WTC11 (cell line): ENCODE measurements around the gene GPX2. TPM values are rescaled to one million over a fixed set of nuclear protein-coding genes. Genes with fewer than 3 reads are reported as not detected.

ENCODE experiments used
- ATAC-seq: fragments of 200-7000 bp; cut with Tn5 transposase; 2 replicates; pipeline ENCODE4 v1.10.0; 2021; ENCODE audit warnings: mild to moderate bottlenecking, moderate library complexity
- CTCF ChIA-PET: fragments of 300-600 bp; sonication (Branson Sonifier 250); formaldehyde crosslinking; loops from one replicate; lab custom pipeline; 2021; ENCODE audit warnings: antibody characterized with exemption; lab: Charles Lee
- POLR2A ChIA-PET: fragments of 350-600 bp; sonication (Branson Sonifier 250); formaldehyde crosslinking; loops from one replicate; lab custom pipeline; 2021; ENCODE audit warnings: antibody characterized with exemption; lab: Charles Lee
- DNase-seq: peaks from one replicate; pipeline ENCODE4 v3.0.0; 2021; ENCODE audit warnings: low spot score
- H3K27ac Mint-ChIP-seq: 2 replicates; pipeline ENCODE4 v1.8.0; 2021; ENCODE audit warnings: mixed read lengths
- H3K27me3 Mint-ChIP-seq: 2 replicates; pipeline ENCODE4 v1.8.0; 2021; ENCODE audit warnings: low read depth, mild to moderate bottlenecking, moderate library complexity, mixed read lengths
- H3K36me3 Mint-ChIP-seq: 2 replicates; pipeline ENCODE4 v1.8.0; 2021; ENCODE audit warnings: mixed read lengths
- H3K4me1 Mint-ChIP-seq: 2 replicates; pipeline ENCODE4 v1.8.0; 2022; ENCODE audit warnings: mixed read lengths
- H3K4me3 Mint-ChIP-seq: 2 replicates; pipeline ENCODE4 v1.8.0; 2021; ENCODE audit warnings: mild to moderate bottlenecking, moderate library complexity, mixed read lengths
- H3K9me3 Mint-ChIP-seq: 2 replicates; pipeline ENCODE4 v1.8.0; 2021; ENCODE audit warnings: mixed read lengths
- AFF4 ChIP-seq: sonication (generic); formaldehyde crosslinking; IDR thresholded peaks from 2 replicates; pipeline ENCODE4 v1.8.1; 2023; ENCODE audit warnings: mild to moderate bottlenecking, missing genetic modification reagents, borderline replicate concordance
- CBFB ChIP-seq: sonication (generic); formaldehyde crosslinking; IDR thresholded peaks from 2 replicates; pipeline ENCODE4 v1.8.1; 2022; ENCODE audit warnings: mild to moderate bottlenecking, low read depth, missing genetic modification reagents
- CREB1 ChIP-seq: sonication (generic); formaldehyde crosslinking; IDR thresholded peaks from 2 replicates; pipeline ENCODE4 v1.8.0; 2023; ENCODE audit warnings: mild to moderate bottlenecking, missing genetic modification reagents
- CTCF ChIP-seq: fragments of 200-600 bp; IDR thresholded peaks from 2 replicates; pipeline ENCODE4 v1.8.0; 2022; ENCODE audit warnings: antibody characterized with exemption
- E2F1 ChIP-seq: sonication (generic); formaldehyde crosslinking; IDR thresholded peaks from 2 replicates; pipeline ENCODE4 v1.8.0; 2022; ENCODE audit warnings: mild to moderate bottlenecking, missing genetic modification reagents
- FOXP1 ChIP-seq: sonication (generic); formaldehyde crosslinking; IDR thresholded peaks from 2 replicates; pipeline ENCODE4 v1.8.0; 2022; ENCODE audit warnings: missing genetic modification reagents, mild to moderate bottlenecking, moderate library complexity, borderline replicate concordance
- GTF2I ChIP-seq: fragments of 250-450 bp; sonication (Bioruptor Pico); conservative IDR thresholded peaks from 2 replicates; pipeline ENCODE4 v1.4.0; 2021; ENCODE audit warnings: mild to moderate bottlenecking
- HMGA2 ChIP-seq: fragments of 250-450 bp; sonication (Bioruptor Pico); IDR thresholded peaks from 2 replicates; pipeline ENCODE4 v1.4.0; 2021; ENCODE audit warnings: mild to moderate bottlenecking, moderate library complexity
- JAZF1 ChIP-seq: fragments of 250-450 bp; sonication (Bioruptor Pico); IDR thresholded peaks from 2 replicates; pipeline ENCODE4 v1.9.0; 2021; ENCODE audit warnings: moderate library complexity, mild to moderate bottlenecking, inconsistent platforms
- JUN ChIP-seq: sonication (generic); formaldehyde crosslinking; IDR thresholded peaks from 2 replicates; pipeline ENCODE4 v1.8.0; 2023; ENCODE audit warnings: mild to moderate bottlenecking, missing genetic modification reagents
- NFATC4 ChIP-seq: fragments of 250-450 bp; sonication (Bioruptor Pico); IDR thresholded peaks from 2 replicates; pipeline ENCODE4 v1.9.0; 2021; ENCODE audit warnings: mild to moderate bottlenecking
- NFE2L1 ChIP-seq: sonication (generic); formaldehyde crosslinking; IDR thresholded peaks from 2 replicates; pipeline ENCODE4 v1.8.1; 2023; ENCODE audit warnings: missing genetic modification reagents
- NR2C2 ChIP-seq: sonication (generic); formaldehyde crosslinking; IDR thresholded peaks from 2 replicates; pipeline ENCODE4 v1.8.0; 2022; ENCODE audit warnings: mild to moderate bottlenecking, missing genetic modification reagents
- PREB ChIP-seq: sonication (generic); formaldehyde crosslinking; IDR thresholded peaks from 2 replicates; pipeline ENCODE4 v1.8.1; 2022; ENCODE audit warnings: mild to moderate bottlenecking, missing genetic modification reagents, moderate library complexity, borderline replicate concordance
- PRRX2 ChIP-seq: fragments of 250-450 bp; sonication (Bioruptor Pico); IDR thresholded peaks from 2 replicates; pipeline ENCODE4 v1.8.0; 2021; ENCODE audit warnings: mild to moderate bottlenecking
- RELA ChIP-seq: sonication (generic); formaldehyde crosslinking; IDR thresholded peaks from 2 replicates; pipeline ENCODE4 v1.8.1; 2022; ENCODE audit warnings: missing genetic modification reagents, mild to moderate bottlenecking, borderline replicate concordance
- TP53 ChIP-seq: sonication (generic); formaldehyde crosslinking; IDR thresholded peaks from 2 replicates; pipeline ENCODE4 v1.8.1; 2023; ENCODE audit warnings: mild to moderate bottlenecking, missing genetic modification reagents
- ZMAT4 ChIP-seq: fragments of 250-450 bp; sonication (Bioruptor Pico); IDR thresholded peaks from 2 replicates; pipeline ENCODE4 v1.9.0; 2021; ENCODE audit warnings: mild to moderate bottlenecking
- ZNF317 ChIP-seq: sonication (generic); formaldehyde crosslinking; IDR thresholded peaks from 2 replicates; pipeline ENCODE4 v1.8.1; 2023; ENCODE audit warnings: low read depth, mild to moderate bottlenecking, moderate library complexity, missing genetic modification reagents, borderline replicate concordance
- ZNF396 ChIP-seq: fragments of 250-450 bp; sonication (Bioruptor Pico); IDR thresholded peaks from 2 replicates; pipeline ENCODE4 v1.8.0; 2021; ENCODE audit warnings: mild to moderate bottlenecking, moderate library complexity, borderline replicate concordance
- ZNF671 ChIP-seq: fragments of 250-450 bp; sonication (Bioruptor Pico); IDR thresholded peaks from 2 replicates; pipeline ENCODE4 v1.8.0; 2021; ENCODE audit warnings: mild to moderate bottlenecking
- total RNA-seq: library from RNA; stranded (reverse); gene quantifications from 3 replicates; pipeline ENCODE4 v1.2.3, GENCODE V29; 2021

The GPX2 gene
- total RNA-seq, 1 experiment from 2014 or later, result 1.5 TPM

- Mint-ChIP-seq H3K4me3 (no peak overlapping the region), H3K27ac (no peak overlapping the region; the same call in 1 of the 2 replicates), H3K27me3 (no peaks in the 10 kb centered on the region), H3K4me1 (peaks cover under 1% of the 10 kb centered on the region; the same call in 1 of the 2 replicates), H3K9me3 (no peaks in the 10 kb centered on the region)
- POLR2A ChIA-PET, result no interaction called here
- ATAC-seq, result no peak
- CTCF ChIA-PET, result interaction anchor here (0.9 to 2.1 kb wide), 4 partner anchors 16 to 135 kb away, joined by 3 to 7 read pairs (median 4); no protein-coding TSS in a partner anchor
- TF ChIP-seq GTF2I (CRISPR knock-in tag) (no peak), NFATC4 (CRISPR knock-in tag) (no peak), ZNF317 (CRISPR knock-in tag) (no peak), HMGA2 (CRISPR knock-in tag) (no peak), RELA (CRISPR knock-in tag) (no peak), PREB (CRISPR knock-in tag) (no peak), ZNF396 (CRISPR knock-in tag) (no peak), NFE2L1 (CRISPR knock-in tag) (no peak), FOXP1 (no peak), ZNF671 (CRISPR knock-in tag) (no peak)
- TF ChIP-seq, all 79 proteins: peak for 0
- no peak for DNase-seq
- H3K36me3 Mint-ChIP-seq, result peaks cover 24% of the 10 kb centered on the region
Measured at GRCh38 chr14:64937171-64937820, 5.2 kb downstream of the GPX2 start.

- no peak overlapping the region for H3K27ac Mint-ChIP-seq
- CTCF ChIA-PET, result interaction anchor here (2.1 kb wide), 1 partner anchor 25 kb away, joined by 7 read pairs; no protein-coding TSS in a partner anchor
- no peak for ATAC-seq
- DNase-seq, result no peak
- no peaks in the 10 kb centered on the region for H3K27me3 Mint-ChIP-seq
- peaks cover 31% of the 10 kb centered on the region for H3K36me3 Mint-ChIP-seq
- POLR2A ChIA-PET, result no interaction called here
- no peaks in the 10 kb centered on the region for H3K4me1 Mint-ChIP-seq
- no peak overlapping the region for H3K4me3 Mint-ChIP-seq
- no peaks in the 10 kb centered on the region for H3K9me3 Mint-ChIP-seq
- TF ChIP-seq TP53, result no peak
- no peak for TF ChIP-seq ZMAT4
- no peak for TF ChIP-seq E2F1 (CRISPR knock-in tag)
Measured at GRCh38 chr14:64935508-64935907, 7.0 kb downstream of the GPX2 start.

GRCh38 chr14:64934338-64934929 lies 8.1 kb downstream of the GPX2 start:
- H3K27ac Mint-ChIP-seq, result no peak overlapping the region
- no peaks in the 10 kb centered on the region for H3K4me1 Mint-ChIP-seq
- no peaks in the 10 kb centered on the region for H3K9me3 Mint-ChIP-seq
- ATAC-seq (no peak), DNase-seq (no peak)
- ChIA-PET CTCF (no interaction called here), POLR2A (no interaction called here)
- peaks cover 29% of the 10 kb centered on the region for H3K36me3 Mint-ChIP-seq
- H3K27me3 Mint-ChIP-seq, result no peaks in the 10 kb centered on the region
- no peak overlapping the region for H3K4me3 Mint-ChIP-seq
- TF ChIP-seq CBFB (CRISPR knock-in tag) (no peak), CTCF (no peak), TP53 (no peak), PRRX2 (CRISPR knock-in tag) (no peak), GTF2I (CRISPR knock-in tag) (no peak), JUN (CRISPR knock-in tag) (no peak), JAZF1 (no peak), AFF4 (CRISPR knock-in tag) (no peak), CREB1 (CRISPR knock-in tag) (no peak), NR2C2 (CRISPR knock-in tag) (no peak)
